ENCODE measurements around the gene SELENOO.

Gene SELENOO

GRCh38 chr22:50218153-50218995 is 17.6 kb downstream of the SELENOO start:
- DNase-seq = no peak

GRCh38 chr22:50218996-50219727 is 18.4 kb downstream of the SELENOO start:
- no peak for DNase-seq

GRCh38 chr22:50219800-50220602 is 19.2 kb downstream of the SELENOO start:
- DNase-seq = no peak

DNA sequence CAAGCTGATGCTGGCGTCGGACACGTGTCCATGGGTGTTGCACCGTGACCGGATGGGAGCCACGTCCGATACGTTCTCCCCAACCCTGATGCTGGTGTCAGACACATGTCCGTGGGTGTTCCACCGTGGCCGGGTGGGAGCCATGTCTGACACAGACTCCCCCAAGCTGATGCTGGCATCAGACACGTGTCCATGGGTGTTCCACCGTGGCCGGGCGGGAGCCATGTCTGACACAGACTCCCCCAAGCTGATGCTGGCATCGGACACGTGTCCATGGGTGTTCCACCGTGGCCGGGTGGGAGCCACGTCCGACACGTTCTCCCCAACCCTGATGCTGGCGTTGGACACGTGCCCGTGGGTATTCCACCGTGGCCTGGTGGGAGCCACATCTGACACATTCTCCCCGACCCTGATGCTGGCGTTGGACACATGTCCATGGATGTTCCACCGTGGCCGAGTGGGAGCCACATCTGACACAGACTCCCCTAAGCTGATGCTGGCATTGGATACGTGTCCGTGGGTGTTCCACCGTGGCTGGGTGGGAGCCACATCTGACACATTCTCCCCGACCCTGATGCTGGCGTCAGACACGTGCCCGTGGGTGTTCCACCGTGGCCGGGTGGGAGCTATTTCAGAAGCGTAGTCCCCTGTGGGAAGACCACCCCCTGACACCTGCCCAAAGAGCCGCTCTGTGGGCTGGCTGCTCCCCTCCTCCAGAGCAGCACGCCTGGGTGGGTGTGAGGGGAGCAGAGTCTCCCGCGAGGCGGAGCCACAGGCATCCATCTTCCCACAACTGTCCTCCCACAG is 20.0 kb downstream of the SELENOO start:
- DNase-seq = no peak

DNA sequence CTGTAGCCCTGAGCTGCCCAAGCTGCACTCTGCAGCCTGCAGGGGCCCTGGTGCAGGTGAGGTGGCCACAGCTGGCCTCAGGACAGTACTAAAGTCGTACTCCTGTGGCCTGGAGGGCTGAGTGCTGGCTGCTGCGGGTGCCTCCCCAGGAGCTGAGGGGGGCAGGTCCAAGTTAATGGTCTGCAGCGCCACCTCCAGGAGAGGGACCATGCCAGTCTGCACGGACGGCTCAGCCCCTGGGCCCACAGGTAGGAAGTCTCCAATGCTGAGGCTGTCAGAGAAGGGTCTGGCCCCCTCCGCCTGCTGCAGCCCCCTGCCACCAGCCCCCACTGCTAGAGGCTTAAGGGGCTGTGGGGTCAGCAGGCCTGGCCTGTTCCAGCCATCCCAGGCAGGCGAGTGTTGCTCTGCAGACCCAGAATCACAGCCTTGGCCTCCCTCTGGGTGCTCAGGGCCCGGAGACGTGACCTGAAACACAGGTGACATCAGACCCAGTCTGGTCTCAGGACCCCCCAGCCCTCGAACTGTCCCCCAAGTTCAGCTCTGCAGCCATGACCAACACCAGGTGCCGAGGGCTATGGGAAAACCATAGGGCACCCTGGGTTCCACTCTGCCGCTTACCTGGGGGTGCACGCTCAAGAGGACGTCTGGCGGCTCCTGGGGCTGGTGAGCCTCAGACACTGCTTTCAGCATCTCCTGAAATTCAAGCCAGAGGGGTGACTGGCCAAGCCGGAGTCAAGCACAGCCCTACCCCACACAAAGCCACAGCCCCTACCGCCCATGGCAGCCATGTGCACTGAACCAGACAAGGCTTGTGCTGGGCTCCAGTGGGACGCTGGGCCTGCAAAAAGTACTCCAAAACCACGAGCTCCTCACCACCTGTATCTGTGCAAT is 20.8 kb downstream of the SELENOO start:
- no peak for DNase-seq

DNA sequence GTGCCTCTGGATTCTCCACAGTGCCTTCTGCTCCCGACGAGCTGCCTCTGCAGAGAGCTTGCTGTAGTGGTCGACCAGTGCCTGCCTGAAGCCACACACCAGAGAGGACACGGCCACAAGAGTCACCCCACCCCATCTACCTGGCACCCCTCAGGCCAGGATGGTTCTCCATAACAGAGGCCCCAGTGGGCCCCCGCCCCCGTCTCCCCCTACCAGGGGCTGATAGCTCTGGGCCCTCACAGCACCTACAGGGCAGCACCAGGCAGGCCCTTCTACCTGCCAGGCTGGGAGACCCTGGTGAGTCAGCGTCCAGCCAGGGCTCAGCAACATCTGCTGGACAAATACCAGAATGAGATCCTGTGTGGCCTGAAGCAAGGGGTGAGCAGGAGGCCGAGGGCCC is 21.7 kb downstream of the SELENOO start:
- DNase-seq = no peak

- no peak for DNase-seq
Observed at GRCh38 chr22:50224071-50224470, 23.3 kb downstream of the SELENOO start.

DNA sequence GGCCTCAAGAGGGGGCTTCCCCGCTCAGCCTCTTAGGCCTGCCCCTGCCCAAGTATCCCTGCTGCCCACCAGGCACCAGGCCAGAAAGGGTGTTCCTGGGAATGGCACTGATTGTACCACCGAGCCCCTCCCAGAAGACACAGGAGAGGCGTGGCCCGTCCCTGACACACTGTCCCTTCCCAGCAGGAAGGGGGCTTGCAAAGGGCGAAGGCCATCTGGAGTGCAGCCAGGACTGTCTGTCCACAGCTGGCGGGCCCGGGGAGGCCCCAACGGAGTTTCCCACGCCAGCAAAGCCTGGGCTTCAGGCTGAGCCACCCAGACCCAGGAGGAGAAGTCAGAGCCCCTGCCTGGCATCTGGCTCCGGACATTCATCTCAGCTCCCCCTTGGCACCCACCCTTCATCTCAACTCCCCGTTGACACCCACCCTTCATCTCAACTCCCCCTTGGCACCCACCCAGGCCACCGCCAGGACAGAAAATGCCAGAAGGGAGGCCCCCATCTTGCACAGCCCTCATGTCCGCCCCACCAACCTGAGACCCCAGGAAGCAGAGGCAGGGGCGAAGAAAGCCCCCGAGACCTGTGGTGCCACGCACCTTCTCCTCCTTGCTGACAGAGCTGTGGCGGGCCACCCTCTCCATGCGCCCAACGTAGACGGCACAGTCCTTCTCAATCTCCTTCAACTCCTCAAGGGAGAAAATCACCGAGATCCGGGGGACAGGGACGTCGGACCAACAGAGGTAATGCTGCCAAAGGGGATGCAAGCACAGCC is 24.6 kb downstream of the SELENOO start:
- no peak for DNase-seq

- no peak for DNase-seq
Observed at GRCh38 chr22:50226063-50226874, 25.5 kb downstream of the SELENOO start.

GRCh38 chr22:50226875-50227165 is 26.0 kb downstream of the SELENOO start:
- DNase-seq = no peak

DNA sequence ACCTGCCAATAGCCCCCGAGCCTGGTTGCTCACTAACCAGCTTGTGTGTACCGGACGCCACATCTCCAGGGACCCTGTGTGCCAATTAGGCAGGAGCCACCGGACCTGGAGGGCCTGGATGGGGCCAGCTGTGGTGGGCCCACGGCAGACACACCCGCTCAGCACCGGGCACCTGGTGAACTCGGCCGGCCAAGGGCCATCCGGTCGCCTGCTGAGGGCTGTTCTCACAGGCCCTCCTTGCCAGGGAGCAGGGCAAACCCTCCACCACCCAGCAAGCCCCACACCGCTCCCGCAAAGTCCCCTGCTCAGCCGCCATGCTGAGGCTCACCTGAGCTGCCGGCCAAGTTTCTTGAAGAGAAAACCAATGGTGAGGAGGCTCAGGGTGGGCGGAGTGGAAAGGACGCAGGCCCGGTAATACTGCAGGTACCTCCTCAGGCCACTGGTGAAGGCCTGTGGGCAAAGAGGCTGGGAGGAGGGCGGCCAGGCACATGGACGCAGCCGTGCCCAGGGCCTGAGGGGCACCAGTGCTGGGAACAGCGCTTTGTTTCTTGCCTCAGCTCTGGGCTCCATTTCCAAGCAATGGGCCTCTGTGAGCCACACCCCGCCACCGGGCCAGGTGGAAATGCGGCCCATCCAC is 26.9 kb downstream of the SELENOO start:
- no peak for DNase-seq

- DNase-seq = no peak
Observed at GRCh38 chr22:50228366-50228765, 27.6 kb downstream of the SELENOO start.

DNA sequence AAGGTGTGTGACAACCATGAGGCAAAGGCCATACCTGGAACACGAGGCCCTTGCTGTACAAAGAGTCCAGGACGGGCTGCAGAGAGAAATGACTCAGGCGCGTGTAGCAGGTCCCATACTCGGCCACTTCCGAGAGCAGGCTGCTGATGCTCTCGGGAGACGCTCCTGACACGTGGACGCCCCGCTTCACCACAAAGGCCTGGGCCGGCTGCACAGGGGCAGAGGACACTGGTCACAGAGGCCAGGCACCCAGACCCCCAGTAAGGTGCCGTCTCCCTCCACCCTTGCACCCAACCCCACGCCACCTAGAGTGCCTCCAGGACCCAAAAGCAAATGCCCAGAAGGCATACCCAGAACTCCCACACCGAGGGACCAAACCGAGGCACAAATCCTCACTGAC is 28.6 kb downstream of the SELENOO start:
- no peak for DNase-seq

DNA sequence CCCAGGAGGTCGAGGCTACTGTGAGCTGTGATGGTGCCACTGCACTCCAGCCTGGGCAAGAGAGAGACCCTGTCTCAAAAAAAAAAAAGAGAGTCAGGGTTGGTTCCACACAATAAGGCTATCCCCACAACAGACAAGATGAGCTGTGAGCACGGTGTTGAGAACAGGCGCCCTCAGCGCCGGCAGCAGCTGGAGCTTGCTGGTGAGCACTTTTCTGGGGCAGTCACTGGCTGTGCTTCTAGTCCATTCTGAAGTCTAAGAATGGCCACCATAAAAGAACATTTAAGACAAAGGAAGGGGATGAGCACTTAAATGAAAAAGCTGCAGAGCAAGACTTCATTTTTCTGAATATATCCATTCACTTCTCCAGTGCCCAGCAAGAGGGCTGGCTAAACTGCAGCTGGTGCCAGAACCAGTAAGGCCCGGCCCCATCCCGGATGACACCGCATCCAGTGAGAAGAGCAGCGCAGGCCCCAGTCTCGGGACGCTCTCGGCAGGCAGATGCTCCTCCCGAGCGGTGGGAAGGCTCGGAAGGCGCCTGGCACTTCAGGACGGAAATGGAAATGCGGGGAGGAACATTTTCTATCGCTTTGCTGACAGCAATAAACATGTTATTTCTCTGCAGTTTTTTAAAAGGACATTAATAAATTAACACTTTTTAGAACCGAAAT is 31.8 kb downstream of the SELENOO start:
- DNase-seq = no peak

GRCh38 chr22:50233223-50233622 is 32.4 kb downstream of the SELENOO start:
- no peak for DNase-seq

- no peak for DNase-seq
Observed at GRCh38 chr22:50236731-50237409, 36.1 kb downstream of the SELENOO start.

DNA sequence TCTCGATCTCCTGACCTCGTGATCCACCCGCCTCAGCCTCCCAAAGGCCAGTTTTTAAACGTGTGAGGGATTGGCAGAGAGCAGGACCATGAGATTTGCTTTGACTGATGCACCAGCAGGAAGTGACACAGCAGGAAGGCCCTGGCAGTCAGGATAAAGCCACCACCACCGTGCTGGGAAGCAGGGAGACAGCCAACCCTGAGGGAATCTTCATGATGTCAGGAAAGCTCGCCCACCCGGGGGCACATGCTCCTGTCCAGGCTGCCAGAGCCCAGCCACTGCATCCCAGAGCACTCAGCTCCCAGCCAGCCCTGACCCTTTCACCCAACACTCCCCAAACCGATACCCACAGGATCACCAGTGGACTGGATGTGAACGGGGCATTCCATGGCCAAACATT is 37.9 kb downstream of the SELENOO start:
- no peak for DNase-seq

GRCh38 chr22:50242406-50242949 is 41.7 kb downstream of the SELENOO start:
- no peak for DNase-seq
